ENCODE measurements around the gene HOXD11.

HOXD11 gene

DNA sequence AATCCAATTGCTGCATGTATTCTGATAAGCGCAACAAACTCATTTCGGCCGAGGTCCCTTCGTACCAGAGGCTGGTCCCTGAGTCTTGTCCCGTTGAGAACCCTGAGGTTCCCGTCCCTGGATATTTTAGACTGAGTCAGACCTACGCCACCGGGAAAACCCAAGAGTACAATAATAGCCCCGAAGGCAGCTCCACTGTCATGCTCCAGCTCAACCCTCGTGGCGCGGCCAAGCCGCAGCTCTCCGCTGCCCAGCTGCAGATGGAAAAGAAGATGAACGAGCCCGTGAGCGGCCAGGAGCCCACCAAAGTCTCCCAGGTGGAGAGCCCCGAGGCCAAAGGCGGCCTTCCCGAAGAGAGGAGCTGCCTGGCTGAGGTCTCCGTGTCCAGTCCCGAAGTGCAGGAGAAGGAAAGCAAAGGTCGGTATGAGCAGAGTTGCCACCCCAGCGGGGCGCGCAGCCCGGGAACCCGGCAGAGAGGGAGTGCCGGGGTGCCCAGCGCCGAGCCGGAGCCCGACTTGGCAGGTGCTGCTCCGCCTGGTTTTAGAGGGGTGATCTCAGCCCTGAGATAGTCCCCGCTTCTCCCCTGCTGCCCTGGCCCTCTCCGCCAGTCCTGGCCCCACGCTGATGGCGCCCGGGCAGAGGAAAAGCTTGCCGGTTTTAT, 10.2 kb downstream of the HOXD11 start:
- peaks cover 96% of the 10 kb centered on the region for H3K27me3 ChIP-seq (ENCODE audit: control insufficient read depth, insufficient read depth, low read length)
- H3K4me3 ChIP-seq (ENCODE audit: low read length): no peak overlapping the region

GRCh38 chr2:176117823-176118371, 10.8 kb downstream of the HOXD11 start:
- no peaks in the 10 kb centered on the region for H3K36me3 ChIP-seq (ENCODE audit: control insufficient read depth, insufficient read depth, low read length)
- peaks cover 6% of the 10 kb centered on the region for H3K4me1 ChIP-seq (ENCODE audit: control insufficient read depth, insufficient read depth, low read length)
- no peak overlapping the region for H3K9ac ChIP-seq (ENCODE audit: low read length)
- no peak overlapping the region for H3K4me3 ChIP-seq (ENCODE audit: low read length)
- H3K27me3 ChIP-seq (ENCODE audit: control insufficient read depth, insufficient read depth, low read length): peaks cover 96% of the 10 kb centered on the region
- no peaks in the 10 kb centered on the region for H3K9me3 ChIP-seq (ENCODE audit: control insufficient read depth, low read length)

More for the DNA sequence above, 10.2 kb downstream of the HOXD11 start:
- no peaks in the 10 kb centered on the region for H3K9me3 ChIP-seq (ENCODE audit: control insufficient read depth, low read length)
- H3K36me3 ChIP-seq (ENCODE audit: control insufficient read depth, insufficient read depth, low read length): no peaks in the 10 kb centered on the region
- no peak overlapping the region for H3K9ac ChIP-seq (ENCODE audit: low read length)
- peaks cover 1% of the 10 kb centered on the region for H3K4me1 ChIP-seq (ENCODE audit: control insufficient read depth, insufficient read depth, low read length)

DNA sequence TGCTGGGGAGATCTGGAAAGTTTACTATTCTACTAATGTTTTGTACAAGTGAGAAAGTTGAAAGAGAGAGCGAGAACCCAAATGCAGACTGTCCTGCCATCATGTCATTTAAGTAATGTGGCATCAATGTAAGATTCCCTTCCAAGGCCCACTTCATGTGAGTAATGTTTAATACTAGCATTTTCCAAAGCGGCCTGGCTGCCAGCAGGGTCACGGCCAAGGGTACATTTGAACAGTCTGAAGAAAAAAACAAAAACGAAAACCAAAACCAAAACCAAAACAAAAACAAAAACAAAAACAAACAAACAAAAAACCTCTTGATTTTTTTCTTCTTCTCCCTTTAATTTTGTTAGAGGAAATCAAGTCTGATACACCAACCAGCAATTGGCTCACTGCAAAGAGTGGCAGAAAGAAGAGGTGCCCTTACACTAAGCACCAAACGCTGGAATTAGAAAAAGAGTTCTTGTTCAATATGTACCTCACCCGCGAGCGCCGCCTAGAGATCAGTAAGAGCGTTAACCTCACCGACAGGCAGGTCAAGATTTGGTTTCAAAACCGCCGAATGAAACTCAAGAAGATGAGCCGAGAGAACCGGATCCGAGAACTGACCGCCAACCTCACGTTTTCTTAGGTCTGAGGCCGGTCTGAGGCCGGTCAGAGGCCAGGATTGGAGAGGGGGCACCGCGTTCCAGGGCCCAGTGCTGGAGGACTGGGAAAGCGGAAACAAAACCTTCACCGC, 11.7 kb downstream of the HOXD11 start:
- Histone ChIP-seq H3K36me3 (ENCODE audit: control insufficient read depth, insufficient read depth, low read length) (no peaks in the 10 kb centered on the region), H3K9me3 (ENCODE audit: control insufficient read depth, low read length) (no peaks in the 10 kb centered on the region), H3K27me3 (ENCODE audit: control insufficient read depth, insufficient read depth, low read length) (peaks cover 96% of the 10 kb centered on the region), H3K4me3 (ENCODE audit: low read length) (no peak overlapping the region), H3K4me1 (ENCODE audit: control insufficient read depth, insufficient read depth, low read length) (peaks cover 6% of the 10 kb centered on the region), H3K9ac (ENCODE audit: low read length) (no peak overlapping the region)

- Histone ChIP-seq H3K9me3 (ENCODE audit: control insufficient read depth, low read length) (no peaks in the 10 kb centered on the region), H3K27me3 (ENCODE audit: control insufficient read depth, insufficient read depth, low read length) (peaks cover 97% of the 10 kb centered on the region), H3K9ac (ENCODE audit: low read length) (no peak overlapping the region), H3K36me3 (ENCODE audit: control insufficient read depth, insufficient read depth, low read length) (no peaks in the 10 kb centered on the region), H3K4me1 (ENCODE audit: control insufficient read depth, insufficient read depth, low read length) (peaks cover 6% of the 10 kb centered on the region), H3K4me3 (ENCODE audit: low read length) (no peak overlapping the region)
Measured at GRCh38 chr2:176120364-176121189, 13.5 kb downstream of the HOXD11 start.

DNA sequence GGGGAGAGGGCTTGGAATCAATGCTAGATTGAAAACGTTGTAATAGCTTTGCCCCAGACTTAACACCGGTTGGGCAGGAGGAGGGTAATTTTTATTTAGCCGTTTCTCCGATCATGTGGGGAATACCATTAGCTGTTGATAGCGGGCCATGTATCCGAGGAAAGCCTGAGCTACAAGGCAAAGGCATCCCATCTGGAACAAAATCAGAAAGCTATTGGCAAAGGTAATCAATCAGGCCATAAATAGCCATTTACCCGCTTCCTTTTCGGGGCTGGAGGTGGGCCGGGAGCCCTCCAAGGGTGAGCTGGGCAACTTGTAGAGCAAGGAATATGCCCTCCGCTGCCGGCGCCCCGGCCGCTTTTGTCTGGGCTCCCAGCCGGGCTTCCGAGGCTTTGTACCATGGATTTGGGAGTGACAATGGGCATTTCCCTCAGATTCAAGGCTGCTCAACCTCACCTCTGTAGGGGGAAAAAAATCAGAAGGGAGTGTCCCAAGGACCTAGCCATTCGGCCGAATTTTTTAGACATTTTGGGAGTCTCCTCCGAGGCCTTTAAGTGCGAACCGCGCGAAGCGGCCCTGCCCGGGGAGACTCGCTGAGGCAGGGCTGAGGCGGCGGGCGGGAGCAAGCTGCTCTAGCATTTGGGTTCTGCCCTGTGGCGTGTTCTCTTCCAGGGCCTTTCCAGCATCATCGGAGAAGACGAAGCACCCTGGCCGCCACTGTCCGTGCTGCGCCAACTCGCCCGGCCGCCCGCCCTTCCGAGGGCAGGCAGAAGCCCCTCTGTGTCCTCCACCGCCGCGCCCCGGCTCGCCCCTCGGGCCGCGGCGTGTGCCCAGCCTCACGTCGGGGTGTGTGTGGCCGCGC, 14.3 kb downstream of the HOXD11 start:
- Histone ChIP-seq H3K36me3 (ENCODE audit: control insufficient read depth, insufficient read depth, low read length) (no peaks in the 10 kb centered on the region), H3K27me3 (ENCODE audit: control insufficient read depth, insufficient read depth, low read length) (peaks cover 95% of the 10 kb centered on the region), H3K4me1 (ENCODE audit: control insufficient read depth, insufficient read depth, low read length) (peaks cover 6% of the 10 kb centered on the region), H3K9me3 (ENCODE audit: control insufficient read depth, low read length) (no peaks in the 10 kb centered on the region), H3K4me3 (ENCODE audit: low read length) (no peak overlapping the region), H3K9ac (ENCODE audit: low read length) (no peak overlapping the region)

DNA sequence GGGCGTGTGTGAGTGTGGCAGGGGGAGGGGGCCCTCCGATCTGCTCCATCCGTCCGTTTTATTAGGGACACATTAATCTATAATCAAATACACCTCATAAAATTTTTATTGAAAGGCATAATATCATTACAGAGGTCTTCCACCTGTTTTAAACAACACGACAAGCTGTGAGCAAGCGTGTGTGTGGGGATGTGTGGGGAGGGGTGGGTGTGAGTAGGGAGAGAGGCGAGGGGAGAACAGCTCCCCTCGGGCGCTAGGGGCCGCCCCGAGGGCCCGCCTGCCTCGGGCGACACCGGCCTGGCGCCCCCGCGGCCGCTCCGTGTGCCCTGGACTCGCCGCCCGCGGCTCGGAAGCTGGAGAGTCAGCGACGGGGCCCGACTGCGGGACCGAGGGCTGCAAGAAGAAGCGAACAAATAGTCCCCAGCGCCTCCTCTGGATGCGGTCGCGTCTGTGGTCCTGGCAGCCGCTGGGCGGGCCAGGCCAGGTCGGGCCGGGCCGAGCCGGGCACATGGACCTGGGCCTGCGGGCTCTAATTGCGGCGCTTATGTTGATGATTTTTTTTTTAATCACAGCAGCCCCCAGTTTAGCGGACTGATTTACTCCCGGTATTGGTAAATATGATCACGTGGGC, 15.1 kb downstream of the HOXD11 start:
- Histone ChIP-seq H3K27me3 (ENCODE audit: control insufficient read depth, insufficient read depth, low read length) (peaks cover 95% of the 10 kb centered on the region), H3K9ac (ENCODE audit: low read length) (no peak overlapping the region)

DNA sequence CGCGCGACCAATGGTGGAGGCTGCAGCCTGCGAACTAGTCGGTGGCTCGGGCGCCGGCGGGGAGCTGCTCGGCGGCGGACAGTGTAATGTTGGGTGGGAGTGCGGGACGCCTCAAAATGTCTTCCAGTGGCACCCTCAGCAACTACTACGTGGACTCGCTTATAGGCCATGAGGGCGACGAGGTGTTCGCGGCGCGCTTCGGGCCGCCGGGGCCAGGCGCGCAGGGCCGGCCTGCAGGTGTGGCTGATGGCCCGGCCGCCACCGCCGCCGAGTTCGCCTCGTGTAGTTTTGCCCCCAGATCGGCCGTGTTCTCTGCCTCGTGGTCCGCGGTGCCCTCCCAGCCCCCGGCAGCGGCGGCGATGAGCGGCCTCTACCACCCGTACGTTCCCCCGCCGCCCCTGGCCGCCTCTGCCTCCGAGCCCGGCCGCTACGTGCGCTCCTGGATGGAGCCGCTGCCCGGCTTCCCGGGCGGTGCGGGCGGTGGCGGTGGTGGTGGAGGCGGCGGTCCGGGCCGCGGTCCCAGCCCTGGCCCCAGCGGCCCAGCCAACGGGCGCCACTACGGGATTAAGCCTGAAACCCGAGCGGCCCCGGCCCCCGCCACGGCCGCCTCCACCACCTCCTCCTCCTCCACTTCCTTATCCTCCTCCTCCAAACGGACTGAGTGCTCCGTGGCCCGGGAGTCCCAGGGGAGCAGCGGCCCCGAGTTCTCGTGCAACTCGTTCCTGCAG, 15.8 kb downstream of the HOXD11 start, which contains the start of gene HOXD9:
HOXD9 (plus strand) TSS at position 37 of the 728 bp plus-strand sequence; CDS start at position 87, 50 bp downstream.
- Histone ChIP-seq H3K4me3 (ENCODE audit: low read length) (no peak within 1 kb of the TSS), H3K36me3 (ENCODE audit: control insufficient read depth, insufficient read depth, low read length) (no peaks in the 10 kb centered on the region), H3K4me1 (ENCODE audit: control insufficient read depth, insufficient read depth, low read length) (peaks cover 6% of the 10 kb centered on the region), H3K27me3 (ENCODE audit: control insufficient read depth, insufficient read depth, low read length) (peaks cover 95% of the 10 kb centered on the region), H3K9me3 (ENCODE audit: control insufficient read depth, low read length) (no peaks in the 10 kb centered on the region), H3K9ac (ENCODE audit: low read length) (no peak within 1 kb of the TSS)

More for the DNA sequence above, 15.1 kb downstream of the HOXD11 start:
- peaks cover 6% of the 10 kb centered on the region for H3K4me1 ChIP-seq (ENCODE audit: control insufficient read depth, insufficient read depth, low read length)
- no peak overlapping the region for H3K4me3 ChIP-seq (ENCODE audit: low read length)
- H3K9me3 ChIP-seq (ENCODE audit: control insufficient read depth, low read length): no peaks in the 10 kb centered on the region
- H3K36me3 ChIP-seq (ENCODE audit: control insufficient read depth, insufficient read depth, low read length): no peaks in the 10 kb centered on the region

GRCh38 chr2:176123411-176124109, 16.5 kb downstream of the HOXD11 start:
- H3K4me1 ChIP-seq (ENCODE audit: control insufficient read depth, insufficient read depth, low read length): peaks cover 6% of the 10 kb centered on the region
- H3K9me3 ChIP-seq (ENCODE audit: control insufficient read depth, low read length): no peaks in the 10 kb centered on the region
- peaks cover 95% of the 10 kb centered on the region for H3K27me3 ChIP-seq (ENCODE audit: control insufficient read depth, insufficient read depth, low read length)
- no peak overlapping the region for H3K9ac ChIP-seq (ENCODE audit: low read length)
- no peaks in the 10 kb centered on the region for H3K36me3 ChIP-seq (ENCODE audit: control insufficient read depth, insufficient read depth, low read length)
- H3K4me3 ChIP-seq (ENCODE audit: low read length): no peak overlapping the region

DNA sequence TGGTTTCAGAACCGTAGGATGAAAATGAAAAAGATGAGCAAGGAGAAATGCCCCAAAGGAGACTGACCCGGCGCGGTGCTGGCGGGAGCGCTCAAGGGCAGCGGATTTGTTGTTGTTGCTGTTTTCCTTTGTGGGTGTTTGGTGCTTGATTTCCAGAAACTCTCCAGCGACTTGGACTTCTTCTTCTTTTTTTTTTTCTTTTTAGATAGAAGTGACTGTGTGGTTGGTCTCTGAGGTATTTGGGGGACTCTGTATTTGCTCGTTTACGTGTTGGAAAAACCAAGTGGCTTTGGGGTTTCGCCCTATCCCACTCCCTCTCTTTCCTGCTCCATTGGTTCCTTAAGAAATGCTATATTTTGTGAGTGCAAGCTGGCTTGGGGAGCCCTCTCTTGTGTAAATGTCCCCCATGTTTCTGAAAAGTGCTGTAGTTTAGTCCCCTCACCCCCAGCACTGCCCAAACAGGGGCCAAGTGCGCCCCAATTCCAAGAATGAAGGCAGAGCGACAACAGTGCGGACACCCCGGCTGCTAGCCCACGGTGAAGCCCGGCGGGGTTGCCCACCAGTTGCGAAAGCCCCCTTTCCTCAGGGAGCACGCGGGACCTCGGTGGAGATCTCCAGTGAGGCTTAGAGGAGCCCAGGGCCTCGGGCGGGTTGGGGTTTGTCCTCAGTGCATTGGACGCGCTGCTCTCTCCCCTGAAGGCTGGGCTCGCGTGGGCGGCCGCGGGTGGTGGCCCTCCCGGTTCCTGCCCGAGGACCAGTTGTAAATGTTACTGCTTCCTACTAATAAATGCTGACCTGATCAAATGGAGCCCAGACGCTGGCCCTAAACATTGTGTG, 17.2 kb downstream of the HOXD11 start:
- Histone ChIP-seq H3K4me1 (ENCODE audit: control insufficient read depth, insufficient read depth, low read length) (peaks cover 6% of the 10 kb centered on the region), H3K27me3 (ENCODE audit: control insufficient read depth, insufficient read depth, low read length) (peaks cover 96% of the 10 kb centered on the region)

More for the DNA sequence above, 17.2 kb downstream of the HOXD11 start:
- Histone ChIP-seq H3K36me3 (ENCODE audit: control insufficient read depth, insufficient read depth, low read length) (no peaks in the 10 kb centered on the region), H3K9me3 (ENCODE audit: control insufficient read depth, low read length) (no peaks in the 10 kb centered on the region), H3K9ac (ENCODE audit: low read length) (no peak overlapping the region), H3K4me3 (ENCODE audit: low read length) (no peak overlapping the region)

Data from mucosa of stomach (tissue), 1 donor.